ENCODE data around the gene HKDC1.

DNA sequence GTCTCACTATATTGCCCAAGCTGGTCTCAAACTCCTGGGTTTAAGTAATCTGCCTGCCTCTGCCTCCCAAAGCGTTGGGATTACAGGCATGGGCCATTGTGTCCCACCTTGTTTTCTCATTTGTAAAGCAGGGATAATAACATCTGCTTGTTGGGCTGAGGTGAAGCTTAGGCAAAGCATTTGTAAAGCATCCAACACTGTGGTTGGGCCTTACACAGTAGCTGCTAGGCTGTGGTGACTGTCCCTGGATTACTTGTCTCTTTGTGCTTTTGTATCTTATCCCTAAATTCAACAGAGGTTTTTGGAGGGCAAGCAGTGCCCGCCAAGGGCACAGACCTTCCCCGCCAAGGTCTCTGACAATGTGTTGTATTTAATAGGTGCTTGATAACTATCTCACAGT, 14.3 kb downstream of the HKDC1 start:
- TF ChIP-seq, protein P1, sequence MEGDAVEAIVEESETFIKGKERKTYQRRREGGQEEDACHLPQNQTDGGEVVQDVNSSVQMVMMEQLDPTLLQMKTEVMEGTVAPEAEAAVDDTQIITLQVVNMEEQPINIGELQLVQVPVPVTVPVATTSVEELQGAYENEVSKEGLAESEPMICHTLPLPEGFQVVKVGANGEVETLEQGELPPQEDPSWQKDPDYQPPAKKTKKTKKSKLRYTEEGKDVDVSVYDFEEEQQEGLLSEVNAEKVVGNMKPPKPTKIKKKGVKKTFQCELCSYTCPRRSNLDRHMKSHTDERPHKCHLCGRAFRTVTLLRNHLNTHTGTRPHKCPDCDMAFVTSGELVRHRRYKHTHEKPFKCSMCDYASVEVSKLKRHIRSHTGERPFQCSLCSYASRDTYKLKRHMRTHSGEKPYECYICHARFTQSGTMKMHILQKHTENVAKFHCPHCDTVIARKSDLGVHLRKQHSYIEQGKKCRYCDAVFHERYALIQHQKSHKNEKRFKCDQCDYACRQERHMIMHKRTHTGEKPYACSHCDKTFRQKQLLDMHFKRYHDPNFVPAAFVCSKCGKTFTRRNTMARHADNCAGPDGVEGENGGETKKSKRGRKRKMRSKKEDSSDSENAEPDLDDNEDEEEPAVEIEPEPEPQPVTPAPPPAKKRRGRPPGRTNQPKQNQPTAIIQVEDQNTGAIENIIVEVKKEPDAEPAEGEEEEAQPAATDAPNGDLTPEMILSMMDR (IDR thresholded peaks at IDR 0.05) = no peak
- no peak for TF ChIP-seq POLR2A (IDR thresholded peaks at IDR 0.05)
